Fibroblast of skin of left quadriceps (primary cell): Measurements from ENCODE around the gene DOCK1.
"Not testable (repeated sequence)": the region's sequence is repeated elsewhere in the genome, so short reads cannot be mapped to it uniquely, and the experiment has no call there.

Experiments
- DNase-seq, 2 experiments: peaks; one replicate each; pipeline ENCODE4 v3.0.0-alpha.2; 2013; ENCODE audit warnings: low read depth in 2 of 2

The DOCK1 gene

DNA sequence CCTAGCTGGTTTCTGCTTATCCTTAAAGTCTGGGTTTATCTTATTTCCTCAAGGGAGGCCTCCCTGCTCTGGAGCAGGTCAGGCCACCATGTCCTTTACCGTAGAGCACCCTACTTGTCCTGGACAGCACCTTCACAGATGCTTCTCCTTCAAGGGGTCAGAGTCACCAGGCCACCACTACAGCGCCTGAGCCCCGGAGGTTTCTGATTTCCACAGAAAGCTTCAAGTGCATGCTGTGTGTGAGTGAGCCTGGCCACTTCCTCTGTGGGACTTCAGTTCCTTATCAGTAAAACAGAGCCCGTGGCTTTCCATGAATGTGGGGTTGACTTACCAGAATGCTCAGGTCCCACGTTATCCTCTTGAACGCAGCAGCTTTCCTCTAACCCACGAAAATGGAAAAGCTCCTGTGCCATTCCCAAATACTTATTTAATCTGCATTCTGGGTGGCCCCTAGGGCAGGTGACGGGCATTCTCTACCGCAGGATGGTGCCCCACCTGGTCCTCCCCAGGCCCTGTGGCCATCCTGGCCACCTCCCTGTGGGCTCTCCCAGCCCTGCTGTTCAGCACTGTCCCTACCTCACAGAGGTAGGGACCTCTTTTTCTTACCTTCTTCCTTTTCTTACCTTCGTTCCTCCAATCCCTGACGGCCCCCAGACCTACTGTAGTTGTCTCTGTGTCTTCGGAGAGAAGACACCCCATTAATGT is 1.4 kb upstream of the DOCK1 start:
- DNase-seq = no peak

DNA sequence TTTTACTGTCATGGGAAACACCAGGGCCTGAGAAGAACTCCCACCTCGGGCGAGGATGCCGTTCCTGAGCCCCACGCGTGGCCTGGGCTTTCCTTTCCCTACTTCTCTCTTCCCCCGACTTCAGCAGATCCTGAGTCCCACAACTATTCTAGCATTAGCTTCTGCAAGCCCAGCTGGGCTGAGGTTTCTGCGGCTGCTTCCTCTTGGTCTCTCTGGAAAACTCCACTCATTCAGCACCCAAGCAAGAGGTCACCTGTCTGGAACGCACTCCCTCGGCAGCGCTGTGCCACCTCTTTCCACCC is 761 bp upstream of the DOCK1 start:
- DNase-seq = no peak

DNA sequence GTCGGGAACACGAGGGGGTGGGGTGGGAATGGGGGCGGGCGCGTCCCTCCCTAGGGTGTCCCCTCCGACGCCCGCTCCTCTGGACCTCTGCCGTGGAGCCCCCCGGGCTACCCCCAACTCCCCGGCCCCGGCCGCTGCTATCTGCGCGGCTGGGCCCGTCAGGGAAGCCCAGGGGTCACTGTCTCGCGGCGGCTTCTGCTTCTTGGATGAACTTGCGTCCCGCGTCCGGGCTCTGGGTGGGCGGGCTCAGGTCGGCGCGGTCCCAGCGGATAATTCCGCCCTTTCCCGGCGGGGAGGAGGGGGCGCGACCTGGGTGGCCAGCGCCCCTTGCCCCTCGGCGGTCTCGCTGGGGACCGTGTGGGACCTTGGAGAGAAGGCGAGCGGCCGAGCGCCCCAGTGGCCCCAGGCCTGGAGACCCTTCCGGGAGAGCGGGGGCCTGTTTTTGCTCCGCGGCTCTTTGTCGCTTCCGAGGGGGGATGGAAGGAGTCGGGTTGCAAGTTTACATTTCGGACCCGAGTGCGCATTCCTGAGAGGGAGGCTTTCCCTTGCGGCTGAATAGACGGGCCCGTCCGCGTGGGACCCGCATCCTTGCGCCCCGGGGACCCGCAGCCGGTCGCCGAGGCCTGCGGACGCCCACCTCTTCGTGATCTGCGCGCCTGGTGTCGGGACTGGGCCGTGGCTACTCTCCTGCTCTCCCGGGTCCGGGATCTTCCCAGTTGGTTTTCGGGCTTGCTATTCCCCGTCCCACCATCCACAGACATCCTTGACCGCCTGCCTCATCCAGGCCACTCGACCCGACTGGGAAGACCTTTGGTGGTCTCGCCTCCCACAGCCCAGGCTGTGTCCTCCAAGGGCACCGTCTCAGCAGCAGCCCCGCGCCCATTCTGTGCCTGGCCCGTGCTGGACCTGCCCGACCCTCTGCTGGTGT is 812 bp downstream of the DOCK1 start:
- no peak for DNase-seq

DNA sequence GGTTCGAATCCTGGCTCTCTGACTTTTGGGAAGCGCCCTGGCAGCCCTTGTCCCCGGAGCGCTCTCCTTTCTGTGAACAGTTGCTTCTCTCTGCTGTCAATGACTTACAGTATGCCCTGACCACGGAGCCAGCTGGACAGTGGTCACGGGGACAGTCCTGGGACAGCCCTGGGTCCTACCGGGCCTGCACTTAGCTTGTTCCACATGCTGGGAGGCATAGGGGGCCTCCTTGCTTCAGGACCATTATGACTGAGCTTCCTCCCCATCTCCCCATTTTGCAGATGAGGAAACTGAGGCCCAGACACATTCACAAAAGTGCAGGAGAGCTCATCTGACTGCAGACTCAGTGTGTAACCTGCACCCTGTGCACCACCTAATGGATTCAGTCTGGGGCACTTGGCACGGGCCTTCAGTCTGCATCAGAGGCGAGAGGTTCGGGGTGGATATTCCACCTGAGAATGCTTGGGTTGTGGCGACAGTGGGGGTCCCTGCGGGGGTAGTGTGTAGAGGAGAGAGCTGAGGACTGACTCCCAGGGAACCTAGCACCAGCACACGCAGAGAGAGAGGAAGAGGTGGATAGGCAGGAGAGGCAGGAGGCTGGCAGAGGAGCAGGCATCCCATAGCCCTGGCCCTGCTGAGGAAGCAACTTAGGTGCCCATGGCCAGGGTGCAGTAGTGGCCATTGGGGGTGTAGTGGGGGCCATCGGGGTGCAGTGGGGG is 1.6 kb downstream of the DOCK1 start:
- DNase-seq = no peak

DNA sequence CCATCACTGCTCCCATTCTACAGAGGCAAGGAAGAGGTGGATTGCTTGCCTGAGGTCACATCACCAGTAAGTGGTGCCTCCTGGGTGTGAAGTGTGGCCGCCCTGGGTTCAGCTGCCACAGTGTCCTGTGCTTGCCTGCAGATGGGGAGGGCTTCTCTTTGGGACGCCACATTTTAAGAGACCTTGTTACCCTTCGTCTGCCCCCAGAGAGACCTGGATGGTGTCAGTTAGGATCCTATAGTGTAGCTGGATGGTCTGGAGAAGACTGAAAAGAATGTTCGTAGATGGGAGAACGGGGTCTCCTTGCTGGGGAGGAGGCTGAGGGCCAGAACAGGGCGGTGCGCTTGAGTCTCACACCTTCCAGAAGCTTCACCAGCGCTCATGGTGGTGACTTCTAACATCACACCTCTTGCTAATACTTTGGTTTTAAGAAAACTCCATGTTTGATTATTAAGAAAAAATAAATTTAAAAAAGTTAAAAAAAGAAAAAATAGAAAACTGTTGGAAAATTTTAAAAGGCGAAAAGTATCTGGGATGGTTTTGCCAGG is 2.3 kb downstream of the DOCK1 start:
- no peak for DNase-seq

DNA sequence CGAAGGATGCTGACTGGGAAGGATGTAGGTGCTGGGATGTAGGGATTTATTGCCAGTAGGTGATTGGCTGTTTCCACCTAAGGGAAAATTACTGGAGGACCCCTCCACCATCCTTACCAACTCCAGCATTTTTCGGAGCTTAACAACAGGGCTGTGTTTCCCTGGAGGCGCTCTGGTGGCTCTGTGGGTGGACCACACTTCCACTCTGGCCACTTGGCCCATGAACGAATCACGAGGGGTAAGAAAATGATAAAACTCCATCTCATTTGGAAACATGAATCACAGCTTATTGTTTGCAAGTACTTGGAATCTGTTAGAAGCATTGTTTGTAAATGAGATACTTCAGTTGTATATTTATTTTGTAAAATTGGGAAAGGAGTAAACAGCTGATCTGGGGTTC is 3.0 kb downstream of the DOCK1 start:
- DNase-seq = no peak

DNA sequence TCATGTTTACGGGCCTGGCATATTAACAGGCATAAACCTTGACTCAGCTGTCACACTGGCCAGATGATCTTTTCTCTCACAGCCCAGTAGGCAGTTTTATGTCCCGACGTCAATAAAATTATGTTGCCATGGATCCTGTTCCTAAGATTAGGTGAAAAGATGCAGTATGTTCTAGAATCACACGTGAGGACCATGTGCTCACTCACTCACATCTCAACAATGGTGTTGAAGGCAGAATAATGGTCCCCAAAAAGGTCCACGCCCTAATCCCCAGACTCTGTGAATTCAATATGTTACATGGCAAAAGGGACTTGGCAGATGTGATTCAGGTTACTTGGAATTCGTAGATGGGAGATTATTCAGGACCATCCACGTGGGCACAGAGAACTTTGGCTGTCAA is 3.5 kb downstream of the DOCK1 start:
- no peak for DNase-seq

DNA sequence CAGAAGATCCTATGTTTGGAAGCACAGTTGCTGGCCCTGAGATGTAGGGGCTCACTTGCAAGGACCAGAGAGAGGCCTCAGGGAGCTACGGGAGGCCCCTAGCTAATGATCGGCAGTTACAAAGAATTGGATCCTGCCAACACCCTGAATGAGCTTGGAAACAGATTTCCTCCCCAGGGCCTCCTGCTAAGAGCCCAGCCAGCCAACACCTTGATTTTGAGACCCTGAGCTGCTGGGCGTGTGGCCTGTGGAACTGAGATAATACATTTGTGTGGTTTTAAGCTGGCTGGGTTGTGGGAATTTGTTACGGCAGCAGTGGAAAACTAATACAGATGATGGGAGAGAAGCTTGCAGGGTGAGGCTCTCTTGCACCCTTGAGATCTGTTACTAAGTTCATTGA is 3.9 kb downstream of the DOCK1 start:
- no peak for DNase-seq

DNA sequence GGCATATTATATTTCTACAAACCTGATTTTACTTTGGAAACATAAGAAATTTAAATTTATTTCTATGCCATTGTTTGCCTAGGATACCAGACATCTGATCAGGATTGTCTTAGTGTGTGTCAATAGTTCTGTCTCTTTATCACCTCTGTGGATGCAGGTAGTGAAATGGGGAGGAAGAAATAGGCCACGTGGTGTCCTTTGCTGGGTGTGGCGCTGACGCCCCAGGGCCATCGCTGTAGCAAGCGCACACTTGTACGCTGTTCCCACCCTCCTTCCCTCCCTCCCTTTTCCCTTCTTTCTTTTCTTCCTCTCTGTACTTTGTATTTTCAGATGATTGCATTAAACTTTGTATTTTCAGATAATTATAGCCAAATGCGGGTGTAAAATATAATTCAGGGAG is 5.0 kb downstream of the DOCK1 start:
- DNase-seq = no peak

DNA sequence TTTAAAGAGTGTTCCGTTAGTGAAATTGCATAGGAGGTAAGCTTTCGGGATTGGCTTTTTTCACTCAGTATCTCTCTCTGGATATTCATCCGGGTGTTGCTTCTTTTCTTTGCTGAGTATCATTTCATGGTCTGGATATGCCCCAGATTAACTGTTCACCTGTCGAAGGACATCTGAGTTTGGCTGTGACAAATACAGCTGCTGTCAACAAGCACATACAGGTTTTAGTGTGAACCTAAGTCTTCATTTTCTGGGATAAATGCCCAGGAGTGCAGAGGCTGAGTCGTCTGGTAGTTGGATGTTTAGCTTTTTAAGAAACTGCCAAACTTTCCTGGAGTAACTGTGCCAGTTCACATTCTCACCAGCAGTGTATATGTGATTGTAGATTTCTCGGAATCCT is 5.6 kb downstream of the DOCK1 start:
- no peak for DNase-seq

DNA sequence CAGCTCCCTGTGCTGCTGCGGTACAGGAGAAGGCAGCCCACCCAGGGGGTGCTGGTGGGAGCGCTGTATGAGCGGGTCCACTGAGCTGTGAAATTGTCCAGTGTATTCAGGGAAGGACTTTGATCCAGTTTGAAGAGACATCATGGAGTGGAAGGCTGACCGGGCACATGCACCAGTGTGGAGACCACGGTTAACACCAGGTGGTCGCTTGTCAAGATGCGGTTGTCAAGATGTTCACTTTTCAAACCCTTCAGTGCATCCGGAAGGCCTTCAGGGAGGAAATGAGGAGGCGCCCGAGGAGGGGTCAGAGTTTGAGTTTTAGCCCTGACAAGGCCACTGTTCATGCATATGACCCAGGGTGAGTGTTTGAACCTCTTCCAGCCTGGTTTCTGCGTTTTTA is 6.1 kb downstream of the DOCK1 start:
- DNase-seq = no peak

DNA sequence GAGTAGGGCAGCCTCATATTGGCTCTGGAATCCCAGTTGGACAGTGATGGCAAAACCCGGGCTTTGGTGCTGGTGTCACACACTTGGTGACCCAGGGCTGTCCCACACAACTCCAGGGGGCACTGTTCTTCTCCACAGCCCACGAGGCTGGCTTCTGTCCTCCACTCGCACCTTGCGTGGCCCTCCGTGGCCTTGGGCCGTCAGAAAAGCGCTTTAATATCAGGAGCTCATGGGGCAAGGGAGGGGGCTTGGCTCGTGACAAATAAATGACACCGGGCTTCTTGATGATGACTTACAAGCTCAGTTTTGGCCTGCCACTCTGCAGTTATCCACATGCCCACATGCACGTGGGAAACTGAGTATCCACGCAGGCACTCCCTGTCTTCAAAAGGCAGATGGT is 8.1 kb downstream of the DOCK1 start:
- DNase-seq = no peak

DNA sequence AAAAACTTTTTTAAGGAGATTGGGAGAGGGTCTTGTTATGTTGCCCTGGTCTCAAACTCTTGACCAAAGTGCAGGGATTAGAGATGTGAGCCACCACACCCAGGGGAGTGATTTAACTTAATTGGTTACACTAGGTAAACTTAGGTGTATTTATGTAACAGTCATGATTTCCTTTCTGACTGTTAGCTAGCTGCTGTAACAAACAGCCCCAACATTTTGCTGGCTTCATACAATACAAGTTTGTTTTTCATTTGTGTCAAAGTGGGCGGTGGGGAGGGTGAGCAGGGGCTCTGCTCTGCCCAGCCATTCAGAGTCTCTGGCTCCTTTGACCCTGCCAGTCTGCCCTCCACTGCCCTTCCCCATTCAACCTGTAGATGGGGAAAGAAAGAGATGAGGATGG is 9.3 kb downstream of the DOCK1 start:
- DNase-seq = no peak

DNA sequence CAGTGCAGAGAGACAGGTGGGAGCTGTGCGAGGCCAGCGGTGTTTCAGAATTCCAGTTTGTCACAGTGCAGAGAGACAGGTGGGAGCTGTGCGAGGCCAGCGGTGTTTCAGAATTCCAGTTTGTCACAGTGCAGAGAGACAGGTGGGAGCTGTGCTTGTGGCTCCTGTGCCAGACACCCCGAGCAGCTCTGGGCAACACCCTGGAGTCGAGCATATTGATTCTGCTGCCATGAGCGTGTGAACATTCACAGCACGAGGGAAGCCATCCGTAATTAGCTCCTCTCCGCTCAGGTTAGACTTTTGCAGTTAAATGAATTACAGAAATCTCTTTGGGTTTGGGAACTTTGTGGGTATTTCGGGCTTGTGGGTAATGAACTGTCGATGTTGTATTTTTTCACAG is 11.7 kb downstream of the DOCK1 start:
- not testable (repeated sequence) for DNase-seq

DNA sequence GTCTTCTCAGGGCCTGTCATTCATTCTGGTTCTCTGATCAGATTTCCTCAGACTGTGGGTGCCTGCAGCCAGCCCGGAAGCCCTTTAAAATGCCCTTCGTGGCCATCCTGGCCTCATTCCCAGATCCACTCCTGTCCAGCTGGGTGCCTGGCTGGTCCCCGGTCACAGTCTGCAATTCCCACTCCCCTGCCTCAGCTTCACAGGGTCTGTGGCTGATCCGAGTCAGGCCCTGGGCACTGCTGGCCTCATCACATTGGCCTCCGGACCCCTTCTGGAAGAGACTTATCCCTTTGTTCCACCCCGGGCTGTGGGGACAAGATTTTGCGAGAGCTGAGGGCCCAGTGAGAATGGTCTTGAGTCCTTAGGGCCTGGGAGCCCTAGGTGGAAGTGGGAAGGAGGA is 12.1 kb downstream of the DOCK1 start:
- DNase-seq = no peak

DNA sequence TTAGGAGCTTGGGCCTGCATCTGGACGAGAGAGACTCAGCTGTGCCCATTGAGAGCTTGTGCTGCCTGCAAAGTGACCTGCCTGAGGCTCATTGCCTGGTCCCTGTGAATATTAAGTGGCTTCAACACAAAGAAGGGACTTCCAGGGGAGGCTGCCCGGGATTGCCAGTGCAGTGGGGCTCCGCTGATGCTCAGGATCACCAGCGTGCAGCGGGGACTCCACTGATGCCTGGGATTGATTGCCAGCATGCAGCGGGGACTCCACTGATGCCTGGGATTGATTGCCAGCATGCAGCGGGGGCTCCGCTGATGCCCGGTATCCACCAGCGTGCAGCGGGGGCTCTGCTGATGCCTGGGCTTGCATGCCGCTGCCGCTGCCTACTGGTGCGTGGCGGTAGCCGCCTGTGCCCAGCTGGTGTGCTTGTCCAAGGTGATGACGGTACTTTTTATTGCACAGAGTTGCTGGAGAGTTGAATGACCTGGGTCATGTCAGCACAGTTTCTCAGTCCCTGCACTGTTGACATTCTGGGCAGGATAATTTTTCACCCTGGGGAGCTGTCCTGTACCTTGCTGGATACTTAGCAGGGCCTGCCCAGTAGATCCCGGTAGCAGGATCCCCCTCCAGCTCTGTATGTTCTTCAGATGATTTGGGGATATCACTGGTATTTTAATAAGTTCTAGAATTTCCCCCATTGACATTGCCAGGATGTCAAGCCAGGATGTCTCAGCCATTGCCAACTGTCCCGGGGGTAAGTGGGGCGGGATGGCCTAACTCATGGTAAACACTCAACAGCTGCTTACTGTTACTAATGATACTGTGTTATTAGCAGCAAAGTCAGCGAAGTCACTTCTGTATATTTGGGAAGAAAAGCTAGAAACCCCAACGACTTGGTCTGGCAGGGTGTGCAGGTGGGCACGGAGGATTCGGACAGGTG is 13.0 kb downstream of the DOCK1 start:
- no peak for DNase-seq

DNA sequence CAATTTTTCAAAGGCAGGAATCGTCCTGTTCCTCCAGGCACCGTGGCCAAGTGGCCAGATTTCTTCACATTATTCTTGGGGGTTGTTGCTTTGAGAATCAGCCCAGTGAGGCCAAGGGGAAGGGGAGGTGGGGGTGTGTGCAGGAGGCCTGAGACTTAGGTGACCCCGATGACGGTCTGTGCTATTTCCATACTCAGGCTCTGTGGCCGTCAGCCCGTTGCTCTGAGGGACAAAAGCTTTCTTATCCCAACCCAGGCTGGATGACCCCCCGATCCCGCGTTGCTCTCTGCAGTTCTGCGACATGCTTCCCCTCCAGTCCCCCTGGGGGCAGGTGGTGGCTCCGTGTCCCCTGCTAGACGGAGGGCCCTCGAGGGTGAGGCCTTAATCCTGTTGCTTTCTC is 14.2 kb downstream of the DOCK1 start:
- no peak for DNase-seq

DNA sequence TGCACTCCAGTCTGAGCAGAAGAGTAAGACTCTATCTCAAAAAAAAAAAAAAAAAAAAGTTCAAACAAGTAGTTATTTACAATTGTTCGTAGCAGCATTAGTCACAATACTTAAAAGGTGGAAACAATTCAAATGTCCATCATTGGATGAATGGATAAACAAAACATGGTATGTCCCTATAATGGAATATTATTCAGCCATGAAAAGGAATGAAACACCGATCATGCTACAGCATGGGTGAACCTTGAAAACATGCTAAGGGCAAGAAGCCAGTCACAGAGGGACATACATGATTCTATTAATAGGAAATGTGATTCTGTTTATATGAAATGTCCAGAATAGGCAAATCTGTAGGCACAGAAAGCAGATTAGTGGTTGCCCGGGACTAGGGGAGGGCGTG is 15.9 kb downstream of the DOCK1 start:
- DNase-seq = no peak

DNA sequence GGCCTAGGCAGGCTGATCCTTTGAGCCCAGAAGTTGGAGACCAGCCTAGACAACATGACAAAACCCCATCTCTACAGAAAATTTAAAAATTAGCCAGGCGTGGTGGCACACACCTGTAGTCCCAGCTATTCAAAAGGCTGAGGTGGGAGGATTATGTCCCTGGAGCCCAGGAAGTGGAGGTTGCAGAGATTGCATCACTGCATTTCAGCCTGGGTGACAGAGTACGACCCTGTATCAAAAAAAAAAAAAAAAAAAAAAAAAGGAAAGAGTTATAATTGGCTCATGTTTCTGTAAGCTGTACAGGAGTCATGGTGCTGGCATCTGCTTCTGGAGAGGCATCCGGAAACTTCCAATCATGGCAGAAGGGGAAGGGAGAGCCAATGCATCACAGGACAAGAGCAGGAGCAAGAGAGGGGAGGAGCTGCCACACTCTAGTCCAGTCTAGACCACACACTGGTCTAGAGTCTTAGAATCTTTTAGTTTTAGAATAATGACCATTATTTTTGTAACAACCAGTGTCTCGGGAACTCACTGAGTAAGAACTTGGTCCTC is 16.8 kb downstream of the DOCK1 start:
- DNase-seq = peak in 1 of 2 experiments; percentile 16

DNA sequence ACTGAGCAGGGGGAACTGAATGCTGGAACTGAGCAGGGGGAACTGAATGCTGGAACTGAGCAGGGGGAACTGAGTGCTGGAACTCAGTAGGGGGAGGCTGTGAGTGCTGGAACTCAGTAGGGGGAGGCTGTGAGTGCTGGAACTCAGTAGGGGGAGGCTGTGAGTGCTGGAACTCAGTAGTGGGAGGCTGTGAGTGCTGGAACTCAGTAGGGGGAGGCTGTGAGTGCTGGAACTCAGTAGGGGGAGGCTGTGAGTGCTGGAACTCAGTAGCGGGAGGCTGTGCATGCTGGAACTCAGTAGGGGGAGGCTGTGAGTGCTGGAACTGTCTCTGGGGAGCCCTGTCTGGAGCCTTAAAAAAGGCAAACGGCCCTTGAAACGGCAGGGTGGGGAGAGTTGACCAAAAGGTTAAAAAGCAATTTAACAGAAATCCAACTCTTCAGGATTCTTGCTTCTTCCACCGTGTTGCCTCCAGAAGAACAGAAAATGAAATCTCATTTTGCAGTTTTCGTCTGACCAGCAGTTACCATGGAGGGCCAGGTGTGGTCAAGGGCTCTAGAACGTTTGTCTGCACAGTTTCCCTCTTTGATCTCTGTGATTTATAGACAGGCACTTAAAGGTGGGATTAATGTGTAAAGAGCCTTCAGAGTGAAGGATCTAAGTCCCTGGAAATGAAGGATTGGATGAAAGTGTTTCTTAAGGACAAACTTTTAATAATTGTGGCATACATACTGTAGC is 19.1 kb downstream of the DOCK1 start:
- no peak for DNase-seq
